Caki2 (cell line): Measurements from ENCODE around the gene STPG4. TPM values are rescaled to one million over a fixed set of nuclear protein-coding genes. Genes with fewer than 3 reads are reported as not detected.

ENCODE experiments used
- DNase-seq: peaks from one replicate; pipeline ENCODE4 v3.0.0-alpha.2; 2015; ENCODE audit warnings: low read depth
- in situ Hi-C: cut with HindIII; loops from 2 replicates; pipeline ENCODE4 v1.10.0; 2016; ENCODE audit warnings: low sequenced_read_pairs, low pct_unique_long_range_greater_than_20kb, mixed read lengths
- total RNA-seq: library from RNA; depleted of rRNA; stranded (reverse); fragments of >200 nt; shearing (Covaris generic); gene quantifications from 2 replicates; pipeline ENCODE4 v1.2.3, GENCODE V29; 2014; ENCODE audit warnings: low replicate concordance

Gene STPG4
- total RNA-seq, 1 experiment from 2014 or later = 0.37 TPM

DNA sequence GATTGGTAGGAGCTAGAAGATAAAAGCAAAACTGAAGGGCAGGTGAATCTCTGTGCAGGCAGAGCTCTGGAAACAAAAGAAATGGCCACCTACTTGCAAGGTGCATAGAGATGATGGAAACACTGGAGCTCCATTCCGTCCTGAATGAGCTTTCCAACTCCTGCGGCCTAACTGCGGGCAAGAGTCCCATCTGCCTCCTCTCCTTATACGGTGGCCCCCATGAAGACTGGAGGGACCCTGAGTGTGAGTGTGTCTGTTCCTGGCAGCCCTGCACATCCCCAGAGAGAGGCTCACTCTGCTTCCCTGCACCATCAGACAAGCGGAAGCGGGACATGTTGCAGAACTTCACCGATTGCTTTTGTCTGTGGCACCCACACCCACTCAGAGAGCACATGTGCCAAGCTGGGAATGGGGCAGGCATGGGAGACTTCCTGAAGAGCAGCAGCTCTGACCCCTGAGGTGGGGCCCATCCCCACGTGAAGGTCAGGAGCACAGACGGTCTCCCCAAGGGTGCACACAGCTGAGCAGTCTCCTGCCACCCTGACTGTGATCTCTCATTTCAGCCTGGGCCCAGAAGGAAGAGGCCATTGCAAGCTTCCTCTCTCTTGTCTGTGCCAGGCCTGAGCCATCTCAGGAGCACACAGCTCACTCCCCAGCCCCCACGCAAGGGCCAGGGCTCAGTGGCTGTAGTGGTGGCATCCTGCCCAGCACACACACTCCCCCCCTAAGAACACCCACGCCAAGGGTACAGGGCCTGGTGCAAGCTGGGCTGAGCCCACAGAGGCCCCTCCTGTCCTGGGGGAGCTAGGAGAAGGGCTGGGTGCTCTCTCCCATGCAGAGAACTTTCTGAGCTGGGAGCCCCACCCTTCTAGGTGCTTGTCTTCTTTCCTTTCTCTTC lies 75.3 kb downstream of the STPG4 start:
- in situ Hi-C loops = no loop called here
- DNase-seq = no peak

DNA sequence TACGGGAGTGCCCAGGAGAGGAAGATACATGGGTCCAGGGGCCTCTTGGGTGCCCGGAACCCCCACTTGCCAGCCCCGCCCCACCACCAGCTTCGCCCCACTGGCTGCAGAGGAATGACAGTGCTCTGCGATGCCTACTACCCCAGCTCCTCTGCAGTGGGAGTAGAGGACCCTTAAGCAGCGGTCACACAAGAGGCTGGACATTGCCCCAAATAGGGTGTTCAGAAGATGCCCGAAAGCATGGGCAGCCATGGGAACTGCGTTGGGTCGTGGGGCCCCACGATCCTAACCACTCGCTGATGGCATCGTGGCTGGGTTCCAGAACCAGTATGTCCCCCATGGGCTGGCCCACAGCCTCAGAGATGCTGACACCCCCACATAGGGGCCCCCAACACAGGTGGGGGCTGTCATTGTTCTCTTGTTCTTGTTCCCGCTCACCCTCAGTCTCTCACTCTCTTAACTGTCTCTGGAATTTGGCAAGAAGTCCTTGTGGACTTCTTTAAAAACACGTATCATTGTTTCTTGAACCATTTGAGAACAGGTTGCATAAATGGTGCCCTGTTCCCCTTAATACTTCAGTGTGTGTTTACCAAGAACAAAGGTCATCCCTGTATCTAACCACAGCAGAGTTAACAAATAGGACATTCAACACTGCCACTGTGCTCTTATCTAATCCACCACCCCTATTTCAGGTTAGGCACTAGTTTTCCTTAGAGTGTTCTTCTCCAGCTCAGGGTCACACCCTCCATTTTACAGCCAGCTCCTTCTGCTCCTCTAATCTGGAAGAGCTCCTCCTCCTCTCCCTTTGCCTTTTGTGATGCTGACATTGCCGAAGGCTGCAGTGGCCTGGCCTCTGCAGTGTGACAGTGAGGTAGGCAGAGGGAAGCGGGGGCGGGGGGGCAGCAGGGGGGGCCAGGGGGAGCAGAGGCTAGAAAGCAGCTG lies 76.3 kb downstream of the STPG4 start:
- in situ Hi-C loops = no loop called here
- no peak for DNase-seq

DNA sequence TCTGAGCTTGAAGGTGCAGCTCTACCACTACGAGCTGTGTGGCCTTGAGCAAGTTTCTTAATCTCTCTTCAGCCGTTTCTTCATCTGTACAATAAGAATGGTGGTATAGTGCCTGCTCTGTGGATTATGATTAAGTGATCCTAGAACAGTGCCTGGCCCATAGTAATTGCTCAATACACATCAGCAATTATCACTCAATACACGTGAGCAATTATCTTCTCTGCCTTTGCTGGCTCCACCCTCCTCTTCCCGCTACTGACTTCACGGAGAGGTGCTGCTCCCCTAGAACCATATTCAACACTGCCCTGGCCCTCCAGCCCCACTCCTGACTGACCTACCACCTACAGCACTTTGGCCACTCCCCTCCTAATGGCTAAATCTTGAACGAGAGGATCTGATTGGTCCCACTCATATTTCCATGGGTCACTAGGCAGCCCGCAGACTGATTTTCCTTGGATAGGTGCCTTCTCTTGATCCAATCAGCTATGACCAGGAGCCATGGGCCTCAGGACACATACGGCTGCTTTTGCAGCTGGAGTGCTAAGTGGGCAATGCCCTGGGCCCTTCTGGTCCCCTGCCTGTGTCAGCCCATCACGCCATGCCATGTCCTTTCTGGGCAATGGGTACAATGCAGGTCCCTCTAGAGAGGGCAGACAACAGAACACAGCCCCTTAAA lies 77.5 kb downstream of the STPG4 start:
- peak; percentile 84 for DNase-seq
- in situ Hi-C loops = no loop called here

DNA sequence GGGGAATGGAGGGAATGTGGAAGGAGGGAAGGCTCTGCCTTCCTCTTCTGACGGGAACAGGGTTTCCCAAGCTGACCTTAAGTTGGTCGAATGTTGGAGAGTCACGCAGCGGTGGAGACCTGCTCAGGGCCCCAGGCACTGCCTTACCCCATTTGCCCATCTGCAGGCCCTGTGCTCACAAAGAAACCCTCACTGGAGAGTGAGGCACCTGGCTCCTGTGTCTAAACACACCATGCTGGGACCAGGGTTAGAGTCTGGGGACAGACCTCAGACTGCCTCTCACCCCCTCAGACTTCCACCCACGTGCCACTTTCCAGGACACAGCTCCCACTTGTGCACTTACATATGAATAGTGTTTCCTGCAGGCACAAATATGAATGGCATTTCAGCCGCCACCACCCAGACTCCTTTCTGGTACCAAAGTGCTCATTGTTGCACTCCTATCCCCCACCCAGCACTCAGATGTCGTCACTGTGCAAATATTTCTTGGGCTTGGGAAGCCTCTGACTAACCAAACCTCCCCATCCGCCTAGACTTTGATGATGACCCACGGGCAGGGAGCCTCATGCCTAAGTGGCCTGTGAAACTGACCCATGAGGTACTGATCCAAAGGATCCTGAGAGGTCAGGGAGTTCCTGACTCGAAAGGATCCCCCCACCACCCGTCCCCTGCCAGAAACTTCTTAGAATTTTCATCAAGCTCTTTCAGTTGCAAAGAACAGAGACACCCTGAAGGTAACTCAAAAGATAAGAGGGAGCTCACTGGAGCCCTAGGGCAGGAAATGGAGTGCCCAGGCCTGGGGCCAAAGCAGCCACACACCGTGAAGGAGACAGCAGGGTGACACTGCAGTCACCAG lies 78.3 kb downstream of the STPG4 start:
- in situ Hi-C loops = no loop called here
- peak; percentile 88 for DNase-seq

DNA sequence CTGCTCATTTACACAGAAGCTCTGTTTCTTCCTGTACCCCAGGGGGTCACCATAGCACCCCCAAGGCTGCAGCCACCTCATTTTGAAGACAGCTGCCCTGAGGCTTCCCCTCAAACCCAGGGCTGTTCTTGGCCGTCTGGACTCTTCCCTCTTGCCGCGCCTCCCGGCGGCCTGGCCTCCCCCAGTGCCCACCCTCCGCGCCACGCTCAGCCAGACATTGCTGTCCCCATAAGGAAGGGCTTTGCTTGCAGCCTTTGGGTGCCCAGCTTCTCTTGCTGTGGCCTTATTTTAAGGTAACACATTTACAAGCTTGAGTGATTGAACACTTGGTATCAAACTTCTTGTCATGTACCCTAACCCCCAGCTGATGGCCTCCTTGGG lies 79.0 kb downstream of the STPG4 start:
- in situ Hi-C loops = no loop called here
- no peak for DNase-seq

DNA sequence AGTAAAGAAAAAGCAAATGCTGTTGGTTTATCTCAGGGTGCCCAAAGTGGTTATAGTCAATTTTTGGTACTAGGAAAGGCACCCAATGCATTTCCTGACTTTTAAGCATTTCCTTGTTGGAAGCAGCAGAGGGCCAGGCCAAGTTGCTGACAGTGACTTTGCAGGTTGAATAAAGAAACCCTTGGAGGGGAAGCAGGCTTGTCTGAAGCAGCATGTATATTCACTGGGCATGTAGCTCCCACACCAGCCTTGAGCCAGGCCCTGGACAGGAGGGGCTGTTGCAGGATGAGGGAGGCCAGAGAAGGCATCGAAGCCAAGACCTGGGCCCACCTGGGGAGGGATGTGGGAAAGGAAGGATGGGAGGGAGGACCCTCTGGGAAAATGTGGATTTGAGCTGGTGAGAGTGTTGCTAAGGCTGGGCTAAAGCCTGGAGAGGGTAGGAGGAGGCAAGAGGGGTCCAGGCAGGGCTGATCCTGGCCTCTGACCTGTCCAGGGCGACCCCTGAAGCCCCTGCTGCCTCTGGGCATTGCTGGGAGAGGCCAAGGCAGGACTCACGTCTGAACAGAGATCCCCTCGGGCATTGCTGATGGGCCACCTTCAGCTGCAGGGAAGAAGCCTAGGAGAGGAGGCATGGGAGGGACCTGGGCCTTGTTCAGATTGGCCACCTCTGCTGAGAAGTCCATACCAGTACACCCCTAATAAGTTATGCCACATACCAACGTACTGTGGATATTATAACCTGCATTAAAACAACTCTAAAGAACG lies 79.6 kb downstream of the STPG4 start:
- DNase-seq = no peak

GRCh38 chr2:47074691-47075090 lies 80.4 kb downstream of the STPG4 start:
- in situ Hi-C loops = no loop called here
- no peak for DNase-seq

More for the DNA sequence above, 79.6 kb downstream of the STPG4 start:
- in situ Hi-C loops = no loop called here

DNA sequence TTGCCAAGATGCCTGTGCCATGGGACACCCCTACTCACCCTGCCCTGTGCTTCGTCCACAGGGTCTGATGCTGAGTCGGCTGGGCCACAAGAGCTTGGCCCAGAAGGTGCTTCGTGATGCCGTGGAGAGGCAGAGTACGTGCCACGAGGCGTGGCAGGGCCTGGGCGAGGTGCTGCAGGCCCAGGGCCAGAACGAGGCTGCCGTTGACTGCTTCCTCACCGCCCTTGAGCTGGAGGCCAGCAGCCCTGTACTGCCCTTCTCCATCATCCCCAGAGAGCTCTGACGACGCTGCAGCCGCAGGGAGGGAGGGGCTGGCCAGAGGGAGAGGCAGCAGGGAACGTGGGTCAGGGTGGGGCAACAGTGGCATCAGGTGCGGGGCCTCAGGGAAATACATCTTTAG lies 81.5 kb downstream of the STPG4 start:
- in situ Hi-C loops = no loop called here
- no peak for DNase-seq

DNA sequence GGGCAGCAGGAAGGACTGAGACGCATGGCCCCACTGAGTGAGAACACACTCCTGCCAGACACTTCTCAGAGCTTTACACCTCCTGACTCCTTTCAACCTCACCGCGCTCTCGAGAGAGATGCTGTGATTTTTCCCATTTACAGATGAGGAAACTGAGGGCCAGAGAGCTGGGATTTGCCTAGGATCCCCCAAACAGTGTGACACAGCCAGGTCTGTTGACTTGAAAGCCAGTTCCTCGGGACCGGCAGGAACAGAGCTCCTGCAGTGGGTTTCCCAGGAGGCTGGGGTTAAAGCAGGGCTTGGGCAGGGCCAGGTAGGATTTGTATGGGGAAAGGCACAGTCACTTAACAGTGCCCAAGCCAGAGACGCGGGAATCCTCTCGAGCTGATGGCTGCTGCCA lies 81.9 kb downstream of the STPG4 start:
- DNase-seq = no peak
- in situ Hi-C loops = no loop called here

GRCh38 chr2:47072728-47073191 lies 82.3 kb downstream of the STPG4 start:
- in situ Hi-C loops = no loop called here
- DNase-seq = no peak

- no peak for DNase-seq
- in situ Hi-C loops = no loop called here
Measured at GRCh38 chr2:47072018-47072691, 83.0 kb downstream of the STPG4 start.

GRCh38 chr2:47070920-47071824 lies 83.9 kb downstream of the STPG4 start:
- no peak for DNase-seq
- in situ Hi-C loops = no loop called here

DNA sequence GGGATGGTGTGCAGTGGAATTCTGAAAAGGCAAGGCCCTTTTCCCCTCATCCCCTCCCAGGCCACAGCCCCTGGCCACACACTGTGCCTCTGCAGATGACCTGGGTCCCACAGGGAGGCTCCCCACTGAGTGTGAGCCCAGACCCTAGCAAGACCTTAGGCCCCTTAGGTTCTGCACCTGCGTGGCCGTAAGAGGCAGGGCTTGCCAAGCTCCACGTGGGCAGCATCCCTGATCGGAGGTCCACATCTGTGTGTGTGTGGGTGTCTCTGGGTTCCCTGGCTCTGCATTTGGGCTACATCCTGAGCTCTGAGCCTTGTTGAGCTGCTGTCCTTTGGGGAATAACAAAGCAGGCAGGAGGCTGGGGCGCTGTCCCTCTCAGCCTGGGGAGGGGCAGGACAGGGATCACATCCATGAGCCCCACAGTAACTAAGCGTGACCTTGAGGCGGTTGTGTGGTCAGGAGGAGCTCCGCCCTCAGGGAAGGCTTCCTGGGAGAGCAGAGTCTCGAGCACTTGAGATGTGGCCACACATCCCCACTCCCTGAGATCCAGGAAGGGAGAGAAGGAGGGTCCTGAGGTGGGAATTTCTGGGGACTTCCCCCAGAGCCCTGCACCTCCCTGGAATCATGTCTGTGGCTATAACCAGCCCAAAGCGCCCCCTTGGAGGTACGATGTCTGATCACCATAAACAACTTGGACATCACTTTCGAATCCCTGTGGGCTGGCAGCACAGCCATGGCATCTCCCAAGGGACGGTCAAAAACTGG lies 84.8 kb downstream of the STPG4 start:
- DNase-seq = no peak
- in situ Hi-C loops = no loop called here

GRCh38 chr2:47069628-47070154 lies 85.4 kb downstream of the STPG4 start:
- in situ Hi-C loops = no loop called here
- DNase-seq = peak; percentile 81
